Measurements from ENCODE around the gene TBC1D19.

The TBC1D19 gene

DNA sequence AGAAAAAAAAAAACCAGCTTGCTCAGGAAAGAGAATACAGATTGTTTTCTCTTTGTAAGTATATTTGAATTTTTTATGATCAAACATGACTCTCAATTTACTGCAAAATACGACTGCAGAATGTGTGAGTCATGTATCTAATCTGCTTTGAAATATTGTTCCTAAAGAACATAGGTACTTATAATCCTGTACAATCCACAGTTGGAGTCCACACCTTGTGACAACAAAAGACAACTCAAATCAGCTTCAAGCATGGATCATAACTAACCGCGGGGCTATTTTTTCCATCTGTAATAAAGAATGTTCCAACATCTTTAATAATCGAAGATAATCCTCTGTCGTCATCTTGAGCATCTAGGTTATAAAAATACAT is 198.9 kb downstream of the TBC1D19 start:
- DNase-seq (ENCODE audit: low spot score), result no peak

DNA sequence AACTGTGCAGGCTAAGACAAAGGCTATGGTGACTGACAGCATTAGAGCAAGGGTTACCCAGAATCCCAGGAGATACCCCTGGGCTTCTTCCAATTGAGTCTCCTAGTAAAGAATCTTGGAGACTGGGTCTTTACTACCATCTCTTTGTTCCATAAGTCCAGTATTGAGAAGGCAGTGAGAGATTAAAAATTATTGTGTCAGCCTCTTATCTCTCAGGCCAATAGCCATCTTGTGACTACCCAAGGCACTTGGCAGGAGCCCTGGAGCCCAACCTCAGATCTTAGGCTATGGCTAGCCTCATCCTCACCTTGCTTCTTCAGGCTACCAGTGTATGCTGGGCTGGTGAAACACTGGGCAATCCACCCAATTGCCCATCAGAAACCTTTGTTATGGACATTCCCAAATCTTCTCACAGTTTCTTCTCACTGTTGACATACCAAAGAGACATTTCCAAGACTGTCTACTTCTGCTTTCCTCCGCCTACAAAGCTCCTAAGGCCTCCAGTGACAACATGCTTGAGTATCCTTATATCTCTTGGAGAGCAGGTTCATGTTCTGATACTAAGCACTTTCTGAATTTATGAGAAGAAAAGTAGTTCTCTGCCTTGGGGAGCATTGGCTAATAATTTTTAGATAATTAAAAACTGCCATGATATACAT is 200.5 kb downstream of the TBC1D19 start:
- no peak for DNase-seq (ENCODE audit: low spot score)

DNA sequence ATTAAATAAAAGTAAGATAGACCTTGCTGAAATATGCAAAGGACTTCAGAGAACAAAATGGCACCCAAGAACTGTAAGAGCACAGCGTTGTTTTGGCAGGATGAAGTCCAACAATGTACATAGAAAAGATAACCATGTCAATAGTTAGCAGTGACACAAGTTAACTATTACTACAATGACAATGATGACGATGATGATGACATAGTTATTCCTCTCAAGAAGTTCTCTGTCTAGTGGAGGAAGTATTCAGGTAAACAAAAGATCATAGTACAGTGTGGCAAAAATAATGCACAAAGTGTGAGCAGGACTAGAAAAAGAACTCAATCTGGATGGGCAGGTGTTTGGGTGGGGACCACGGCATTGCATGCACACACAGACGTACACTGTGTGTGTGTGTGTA is 201.4 kb downstream of the TBC1D19 start:
- no peak for DNase-seq (ENCODE audit: low spot score)

DNA sequence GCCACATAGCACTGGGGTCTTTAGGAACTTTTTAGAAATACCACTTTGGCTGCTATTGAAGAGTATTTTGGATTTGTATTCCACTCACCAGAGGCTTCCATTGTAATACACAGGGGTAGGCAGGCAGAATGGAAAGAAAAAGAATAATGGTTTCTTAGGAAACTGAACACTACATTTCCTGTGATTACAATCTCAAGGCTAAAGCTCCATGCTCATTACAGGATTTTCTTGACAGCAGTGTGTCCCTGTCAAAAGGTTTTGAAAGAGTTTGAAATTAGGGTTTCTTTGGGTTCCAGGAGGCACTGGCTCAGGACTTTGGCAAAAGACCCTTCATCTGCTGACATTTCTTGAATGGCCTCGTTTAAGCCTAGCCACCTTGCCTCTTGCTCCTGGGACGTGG is 201.9 kb downstream of the TBC1D19 start:
- DNase-seq (ENCODE audit: low spot score), result no peak

DNA sequence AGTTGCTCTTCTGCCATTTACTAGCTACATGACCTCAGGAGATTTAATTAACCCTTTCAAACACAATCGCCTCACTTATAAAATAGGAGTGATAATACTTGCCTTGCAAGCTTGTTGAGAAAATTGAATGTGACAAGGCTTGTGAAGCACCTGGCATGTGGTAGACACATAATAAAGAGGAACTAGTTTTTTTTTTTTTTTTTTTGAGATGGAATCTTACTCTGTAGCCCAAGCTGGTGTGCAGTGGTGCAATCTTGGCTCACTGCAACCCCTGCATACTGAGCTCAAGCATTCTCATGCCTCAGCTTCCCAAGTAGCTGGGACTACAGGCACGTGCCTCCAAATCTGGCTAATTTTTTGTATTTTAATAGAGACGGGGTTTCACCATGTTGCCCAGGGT is 203.0 kb downstream of the TBC1D19 start:
- no peak for DNase-seq (ENCODE audit: low spot score)

DNA sequence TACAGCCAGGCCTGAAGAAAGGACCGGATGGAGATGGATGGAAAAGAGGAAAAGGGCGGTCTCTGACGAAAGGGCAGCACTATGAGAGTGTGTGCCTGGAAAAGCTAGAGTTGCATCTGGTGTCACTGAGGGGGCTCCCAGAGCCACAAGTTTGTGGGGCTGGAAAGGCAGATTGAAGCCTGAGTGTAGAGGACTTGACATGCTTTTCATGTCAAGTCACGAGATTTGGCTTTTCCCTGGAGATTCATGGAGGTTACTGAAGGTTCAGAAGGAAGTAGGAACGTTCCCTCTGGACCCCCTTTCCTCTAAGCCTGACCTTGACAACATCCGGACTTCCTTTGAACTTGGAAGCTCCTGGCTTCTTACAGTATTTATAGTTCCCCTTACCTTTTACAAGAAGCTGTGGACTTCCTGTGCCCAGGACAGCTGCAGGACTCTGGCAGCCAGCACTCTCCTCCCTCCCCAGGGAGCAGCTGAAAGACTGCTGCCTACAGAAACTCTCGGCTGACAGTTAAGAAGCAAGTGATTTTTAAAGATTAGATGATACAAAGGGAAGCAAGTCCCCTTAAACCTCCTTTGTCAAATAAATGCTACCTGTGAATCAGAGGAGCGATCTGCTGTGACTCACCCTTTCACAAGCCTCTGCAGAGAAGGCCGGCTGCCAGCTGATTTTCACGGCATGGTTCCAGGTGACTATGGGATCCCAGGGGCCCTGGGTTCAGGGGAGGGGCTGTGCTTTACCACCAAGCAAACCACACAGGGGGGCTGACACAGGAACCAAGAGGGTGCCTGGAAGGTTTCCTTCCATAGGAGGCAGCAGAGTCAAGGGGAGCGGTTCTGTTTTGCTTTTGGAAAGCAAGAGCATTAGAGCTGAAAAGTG is 203.8 kb downstream of the TBC1D19 start:
- DNase-seq (ENCODE audit: low spot score), result no peak

DNA sequence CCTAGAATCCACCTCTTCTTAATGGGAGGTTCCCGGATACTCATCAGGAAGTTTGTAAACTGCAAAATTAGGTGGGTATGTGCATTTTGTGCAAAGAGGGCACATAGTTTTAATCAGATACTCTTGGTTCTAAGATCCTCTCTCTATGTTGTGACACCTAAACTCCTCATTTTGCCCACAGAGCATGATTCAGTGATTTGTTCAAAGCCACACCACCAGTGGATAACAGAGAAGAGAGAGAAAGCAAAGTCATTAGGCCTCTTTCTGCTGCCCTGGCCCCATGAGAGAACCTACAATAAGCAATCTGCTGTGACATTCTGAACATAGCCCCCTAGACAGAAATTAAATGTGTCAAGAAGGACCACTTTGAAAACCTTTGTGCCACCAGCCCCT is 204.5 kb downstream of the TBC1D19 start:
- no peak for DNase-seq (ENCODE audit: low spot score)

DNA sequence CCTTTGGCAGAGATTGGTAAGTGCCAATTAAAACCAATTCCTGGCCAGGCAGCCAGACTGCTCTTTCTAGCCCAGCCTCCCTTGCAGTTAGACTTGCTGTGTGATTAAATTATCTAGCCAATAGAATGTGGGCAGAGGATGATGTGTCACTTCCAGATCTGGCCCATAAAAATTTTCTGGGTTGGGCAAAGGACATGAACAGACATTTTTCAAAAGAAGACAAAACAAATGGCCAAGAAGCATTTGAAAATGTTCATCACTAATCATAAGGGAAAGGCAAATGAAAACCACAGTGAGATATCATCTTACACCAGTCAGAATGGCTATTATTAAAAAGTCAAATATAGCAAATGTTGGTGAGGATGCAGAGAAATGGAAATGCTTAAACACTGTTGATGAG is 205.3 kb downstream of the TBC1D19 start:
- no peak for DNase-seq (ENCODE audit: low spot score)

DNA sequence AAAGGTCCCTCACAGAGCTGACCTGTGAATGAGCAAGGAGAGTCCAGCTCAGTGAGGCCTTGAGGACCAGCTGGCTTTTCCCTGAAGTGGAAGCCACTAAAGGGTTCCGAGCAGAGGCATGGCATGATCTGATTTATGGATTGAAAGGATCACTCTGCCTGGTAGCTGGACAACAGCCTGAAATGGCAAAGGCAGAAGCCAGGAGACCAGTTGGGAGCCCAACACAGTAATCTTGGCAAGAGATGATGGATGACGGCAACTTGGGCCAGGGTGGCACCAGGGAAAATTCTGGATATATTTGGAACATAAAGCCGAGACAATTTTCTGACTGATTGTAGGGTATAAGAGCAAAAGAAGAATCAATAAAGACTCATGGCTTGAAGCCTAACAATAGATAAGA is 207.5 kb downstream of the TBC1D19 start:
- no peak for DNase-seq (ENCODE audit: low spot score)

DNA sequence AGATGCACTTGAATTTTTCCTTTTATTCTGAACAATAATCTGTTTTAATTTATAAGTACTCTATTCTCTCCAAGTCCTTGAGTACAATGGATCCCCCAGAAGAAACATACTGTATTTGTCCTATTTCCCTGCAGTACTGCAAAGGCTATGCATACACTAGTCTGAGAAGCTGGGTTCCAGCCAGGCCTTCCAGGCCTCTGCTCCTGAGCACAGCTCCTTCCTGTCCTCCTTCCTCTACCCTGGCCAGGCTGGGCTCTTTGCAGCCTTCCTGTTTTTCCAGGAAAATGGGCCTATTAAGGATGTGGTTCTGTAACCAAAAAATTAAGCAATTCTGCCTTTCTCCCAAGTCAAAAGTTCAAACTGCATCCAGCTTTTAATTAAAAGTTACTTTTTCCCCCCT is 208.8 kb downstream of the TBC1D19 start:
- DNase-seq (ENCODE audit: low spot score), result no peak

DNA sequence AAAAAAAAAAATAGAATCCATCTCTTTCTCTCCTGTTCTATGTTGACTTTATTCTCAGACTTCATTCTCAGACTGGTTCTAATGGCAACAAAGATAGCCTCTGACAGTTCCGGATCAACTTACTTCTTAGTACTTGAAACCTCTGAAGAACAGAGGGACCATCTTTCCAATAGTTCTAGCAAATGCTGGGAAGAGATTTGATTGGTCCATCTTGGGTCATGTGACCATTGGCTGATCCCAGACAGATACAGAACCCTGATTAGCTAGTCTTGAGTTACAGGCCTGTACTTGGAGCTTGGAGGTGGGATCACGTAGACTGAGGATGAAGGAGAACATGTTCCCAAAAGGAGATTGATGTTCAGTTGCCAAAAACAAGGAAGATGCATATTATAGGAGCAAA is 209.9 kb downstream of the TBC1D19 start:
- DNase-seq (ENCODE audit: low spot score), result no peak

DNA sequence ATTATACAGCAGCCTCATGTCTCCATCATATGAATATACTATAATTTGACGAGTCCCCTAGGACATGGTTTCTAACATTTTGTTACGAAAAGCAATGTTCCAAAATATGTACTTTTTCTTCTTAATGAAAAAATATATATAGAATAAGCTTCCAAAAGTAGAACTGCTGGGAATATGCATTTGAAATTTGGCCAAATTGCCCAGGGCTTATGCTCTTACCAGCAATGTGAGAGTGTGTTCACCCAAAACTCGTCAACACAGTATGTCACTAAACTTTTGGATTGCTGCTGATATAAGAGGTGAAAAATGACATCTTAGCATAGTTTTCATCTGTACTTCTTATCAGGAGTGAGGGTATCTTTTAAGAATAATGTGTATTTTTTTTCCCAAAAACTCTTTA is 212.2 kb downstream of the TBC1D19 start:
- no peak for DNase-seq (ENCODE audit: low spot score)

DNA sequence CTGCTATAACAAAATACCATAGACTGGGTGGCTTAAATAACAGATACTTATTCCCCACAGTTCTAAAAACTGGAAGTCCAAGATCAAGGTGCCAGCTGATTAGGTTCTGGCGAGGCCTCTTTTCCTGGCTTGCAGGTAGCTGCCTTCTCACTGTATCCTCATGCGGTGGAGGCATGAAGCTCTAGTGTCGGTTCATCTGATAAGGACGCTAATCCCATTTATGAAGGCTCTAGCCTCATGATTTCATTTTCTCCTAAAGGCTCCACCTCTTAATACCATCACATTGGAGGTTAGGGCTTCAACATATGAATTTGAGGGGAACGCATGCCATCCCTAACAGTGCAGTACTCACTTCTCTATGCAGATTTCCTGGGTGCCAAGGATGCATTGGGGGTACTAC is 218.9 kb downstream of the TBC1D19 start:
- no peak for DNase-seq (ENCODE audit: low spot score)

DNA sequence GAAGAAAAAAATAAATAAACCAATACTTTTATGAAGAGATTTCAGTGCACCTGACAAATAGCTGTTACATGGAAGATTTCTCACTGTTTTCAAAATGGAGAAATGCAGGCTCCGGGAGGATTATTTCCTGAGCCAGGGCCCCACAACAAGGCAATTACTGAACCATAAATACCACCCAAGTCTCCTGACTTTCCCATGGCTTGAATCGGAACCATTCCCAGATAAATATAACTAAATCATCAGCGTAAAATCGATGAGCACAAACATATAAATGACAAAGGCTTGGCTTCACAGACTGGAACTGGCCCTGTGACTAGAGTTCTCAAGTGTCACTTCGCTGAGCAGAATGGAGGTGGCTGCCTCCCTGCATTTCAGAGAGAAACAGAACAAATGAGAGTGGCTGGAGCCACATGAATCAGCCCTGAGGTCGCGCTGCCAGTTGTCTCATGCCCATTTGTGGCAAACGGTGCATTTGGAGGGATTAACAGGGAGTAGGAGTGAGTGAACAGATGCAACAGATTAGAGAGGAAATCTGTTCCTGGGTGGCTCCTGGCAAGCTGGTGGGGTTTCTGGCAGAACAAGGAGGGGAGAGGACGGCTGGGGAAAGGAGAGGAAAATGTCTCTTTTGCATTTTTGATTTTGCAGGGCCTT is 219.5 kb downstream of the TBC1D19 start:
- DNase-seq (ENCODE audit: low spot score), result peak; percentile 63

DNA sequence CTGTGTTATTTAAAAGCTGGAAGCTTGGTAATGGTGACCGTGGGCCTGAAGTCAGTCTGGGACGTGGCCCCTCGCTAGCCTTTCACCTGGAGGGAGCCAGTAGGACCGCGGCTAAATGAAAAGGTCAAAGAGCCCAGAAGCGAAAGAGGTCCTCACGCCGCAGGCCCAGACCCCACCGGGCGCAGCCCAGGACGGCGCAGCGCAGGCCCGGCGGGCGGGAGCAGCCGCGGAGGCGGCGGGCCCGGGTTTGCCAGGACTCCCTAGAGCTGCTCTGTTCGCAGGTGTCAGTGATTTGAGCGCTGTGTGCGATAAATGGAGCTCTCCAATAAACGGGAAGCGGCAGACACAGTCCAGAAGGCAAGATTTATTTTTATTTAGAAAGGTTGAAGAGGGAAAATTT is 220.6 kb downstream of the TBC1D19 start:
- no peak for DNase-seq (ENCODE audit: low spot score)

DNA sequence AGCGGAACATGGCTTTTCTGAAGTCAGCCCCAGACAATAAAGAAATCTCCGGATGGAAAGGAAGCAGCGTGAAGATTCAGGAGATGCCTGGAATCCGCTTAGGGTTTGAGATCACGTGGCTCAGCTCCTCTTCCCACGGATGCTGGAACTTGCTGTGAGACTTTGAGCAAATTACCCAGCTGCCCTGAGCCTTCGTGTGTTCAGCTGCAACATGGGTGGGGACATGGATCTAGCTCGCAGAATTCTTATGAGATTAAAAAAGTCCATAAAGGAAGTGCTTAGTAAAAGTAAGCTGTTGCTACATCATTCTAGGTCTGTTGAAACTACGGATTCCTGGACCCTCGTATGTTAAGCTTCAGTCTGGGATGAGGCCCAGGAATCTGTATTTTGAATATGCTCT is 221.0 kb downstream of the TBC1D19 start:
- DNase-seq (ENCODE audit: low spot score), result no peak

Measured in ecto neural progenitor cell (in vitro differentiated cells).